Measurements from ENCODE around the gene IFFO2. TPM values are rescaled to one million over a fixed set of nuclear protein-coding genes. Genes with fewer than 3 reads are reported as not detected.

Gene IFFO2
- total and polyA plus RNA-seq, 10 of the 15 experiments (the other 5 are each of a cell fraction or from before 2014, with no cell fraction given), result 1.2 to 18.4 (median 6.7) TPM

DNA sequence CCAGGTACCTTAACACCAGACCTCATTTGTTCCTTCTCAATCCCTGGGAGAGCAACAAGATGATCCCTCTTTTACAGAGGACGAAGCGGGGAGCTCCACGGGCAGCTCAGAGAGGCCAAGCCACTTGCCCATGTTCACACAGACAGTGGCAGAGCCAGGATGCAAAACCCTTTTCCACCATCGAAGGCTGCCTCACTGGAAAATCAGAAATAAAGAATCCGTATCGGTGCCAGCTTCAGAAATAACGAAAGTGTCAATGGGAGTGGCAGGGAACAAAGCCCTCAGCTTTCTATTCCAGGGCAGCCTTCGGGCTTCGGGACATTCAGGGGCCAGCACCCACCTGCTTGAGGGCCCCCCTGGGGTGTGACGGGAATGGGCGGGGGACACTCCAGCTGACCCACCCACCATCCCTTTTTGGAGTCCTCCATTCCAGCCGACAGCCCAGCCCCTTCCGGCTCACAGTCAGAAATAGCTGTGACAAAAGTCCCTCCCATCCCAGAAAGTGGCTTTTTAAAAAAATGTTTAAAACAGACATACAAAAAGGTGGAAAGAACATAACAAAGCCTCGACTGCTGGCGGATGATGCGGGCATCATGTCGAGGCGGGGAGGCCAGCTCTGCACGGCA, 6.0 kb downstream of the IFFO2 start (continued):
- TF ChIP-seq SKIL (IDR thresholded peaks at IDR 0.05; ENCODE audit: low read depth, poor library complexity, severe bottlenecking) (no peak), NFIC (IDR thresholded peaks at IDR 0.05; ENCODE audit: low read depth, low read length) (no peak), POLR2A (IDR thresholded peaks at IDR 0.05; ENCODE audit: low read depth, low read length) (peak; percentile 16), CHD2 (IDR thresholded peaks at IDR 0.05; ENCODE audit: borderline replicate concordance, low read depth, low read length) (no peak), ESRRA (IDR thresholded peaks at IDR 0.05; ENCODE audit: low read length) (no peak), ZNF687 (IDR thresholded peaks at IDR 0.05) (peak; percentile 60; the same call in 1 of the 2 replicates), MEF2A (IDR thresholded peaks at IDR 0.05; ENCODE audit: insufficient read depth, low read depth, low read length) (no peak), SMAD5 (IDR thresholded peaks at IDR 0.05; ENCODE audit: low read depth) (no peak), CHD1 (IDR thresholded peaks at IDR 0.05; ENCODE audit: low read depth, low read length) (no peak), SUPT20H (IDR thresholded peaks at IDR 0.05; ENCODE audit: borderline replicate concordance, control insufficient read depth, low read depth, low read length) (no peak), NRF1 (conservative IDR thresholded peaks at IDR 0.05; ENCODE audit: low read depth, low read length) (no peak)
- TF ChIP-seq, protein P1, sequence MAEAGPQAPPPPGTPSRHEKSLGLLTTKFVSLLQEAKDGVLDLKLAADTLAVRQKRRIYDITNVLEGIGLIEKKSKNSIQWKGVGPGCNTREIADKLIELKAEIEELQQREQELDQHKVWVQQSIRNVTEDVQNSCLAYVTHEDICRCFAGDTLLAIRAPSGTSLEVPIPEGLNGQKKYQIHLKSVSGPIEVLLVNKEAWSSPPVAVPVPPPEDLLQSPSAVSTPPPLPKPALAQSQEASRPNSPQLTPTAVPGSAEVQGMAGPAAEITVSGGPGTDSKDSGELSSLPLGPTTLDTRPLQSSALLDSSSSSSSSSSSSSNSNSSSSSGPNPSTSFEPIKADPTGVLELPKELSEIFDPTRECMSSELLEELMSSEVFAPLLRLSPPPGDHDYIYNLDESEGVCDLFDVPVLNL (IDR thresholded peaks at IDR 0.05; ENCODE audit: low read depth, low read length), result no peak
- TF ChIP-seq, protein P2, sequence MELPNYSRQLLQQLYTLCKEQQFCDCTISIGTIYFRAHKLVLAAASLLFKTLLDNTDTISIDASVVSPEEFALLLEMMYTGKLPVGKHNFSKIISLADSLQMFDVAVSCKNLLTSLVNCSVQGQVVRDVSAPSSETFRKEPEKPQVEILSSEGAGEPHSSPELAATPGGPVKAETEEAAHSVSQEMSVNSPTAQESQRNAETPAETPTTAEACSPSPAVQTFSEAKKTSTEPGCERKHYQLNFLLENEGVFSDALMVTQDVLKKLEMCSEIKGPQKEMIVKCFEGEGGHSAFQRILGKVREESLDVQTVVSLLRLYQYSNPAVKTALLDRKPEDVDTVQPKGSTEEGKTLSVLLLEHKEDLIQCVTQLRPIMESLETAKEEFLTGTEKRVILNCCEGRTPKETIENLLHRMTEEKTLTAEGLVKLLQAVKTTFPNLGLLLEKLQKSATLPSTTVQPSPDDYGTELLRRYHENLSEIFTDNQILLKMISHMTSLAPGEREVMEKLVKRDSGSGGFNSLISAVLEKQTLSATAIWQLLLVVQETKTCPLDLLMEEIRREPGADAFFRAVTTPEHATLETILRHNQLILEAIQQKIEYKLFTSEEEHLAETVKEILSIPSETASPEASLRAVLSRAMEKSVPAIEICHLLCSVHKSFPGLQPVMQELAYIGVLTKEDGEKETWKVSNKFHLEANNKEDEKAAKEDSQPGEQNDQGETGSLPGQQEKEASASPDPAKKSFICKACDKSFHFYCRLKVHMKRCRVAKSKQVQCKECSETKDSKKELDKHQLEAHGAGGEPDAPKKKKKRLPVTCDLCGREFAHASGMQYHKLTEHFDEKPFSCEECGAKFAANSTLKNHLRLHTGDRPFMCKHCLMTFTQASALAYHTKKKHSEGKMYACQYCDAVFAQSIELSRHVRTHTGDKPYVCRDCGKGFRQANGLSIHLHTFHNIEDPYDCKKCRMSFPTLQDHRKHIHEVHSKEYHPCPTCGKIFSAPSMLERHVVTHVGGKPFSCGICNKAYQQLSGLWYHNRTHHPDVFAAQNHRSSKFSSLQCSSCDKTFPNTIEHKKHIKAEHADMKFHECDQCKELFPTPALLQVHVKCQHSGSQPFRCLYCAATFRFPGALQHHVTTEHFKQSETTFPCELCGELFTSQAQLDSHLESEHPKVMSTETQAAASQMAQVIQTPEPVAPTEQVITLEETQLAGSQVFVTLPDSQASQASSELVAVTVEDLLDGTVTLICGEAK (IDR thresholded peaks at IDR 0.05; ENCODE audit: borderline replicate concordance), result no peak
- TF ChIP-seq, protein P3, sequence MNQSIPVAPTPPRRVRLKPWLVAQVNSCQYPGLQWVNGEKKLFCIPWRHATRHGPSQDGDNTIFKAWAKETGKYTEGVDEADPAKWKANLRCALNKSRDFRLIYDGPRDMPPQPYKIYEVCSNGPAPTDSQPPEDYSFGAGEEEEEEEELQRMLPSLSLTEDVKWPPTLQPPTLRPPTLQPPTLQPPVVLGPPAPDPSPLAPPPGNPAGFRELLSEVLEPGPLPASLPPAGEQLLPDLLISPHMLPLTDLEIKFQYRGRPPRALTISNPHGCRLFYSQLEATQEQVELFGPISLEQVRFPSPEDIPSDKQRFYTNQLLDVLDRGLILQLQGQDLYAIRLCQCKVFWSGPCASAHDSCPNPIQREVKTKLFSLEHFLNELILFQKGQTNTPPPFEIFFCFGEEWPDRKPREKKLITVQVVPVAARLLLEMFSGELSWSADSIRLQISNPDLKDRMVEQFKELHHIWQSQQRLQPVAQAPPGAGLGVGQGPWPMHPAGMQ (IDR thresholded peaks at IDR 0.05; ENCODE audit: borderline replicate concordance), result no peak
- TF ChIP-seq, protein P4, sequence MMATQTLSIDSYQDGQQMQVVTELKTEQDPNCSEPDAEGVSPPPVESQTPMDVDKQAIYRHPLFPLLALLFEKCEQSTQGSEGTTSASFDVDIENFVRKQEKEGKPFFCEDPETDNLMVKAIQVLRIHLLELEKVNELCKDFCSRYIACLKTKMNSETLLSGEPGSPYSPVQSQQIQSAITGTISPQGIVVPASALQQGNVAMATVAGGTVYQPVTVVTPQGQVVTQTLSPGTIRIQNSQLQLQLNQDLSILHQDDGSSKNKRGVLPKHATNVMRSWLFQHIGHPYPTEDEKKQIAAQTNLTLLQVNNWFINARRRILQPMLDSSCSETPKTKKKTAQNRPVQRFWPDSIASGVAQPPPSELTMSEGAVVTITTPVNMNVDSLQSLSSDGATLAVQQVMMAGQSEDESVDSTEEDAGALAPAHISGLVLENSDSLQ (IDR thresholded peaks at IDR 0.05), result peak; percentile 13; the same call in 1 of the 2 replicates

Measured in GM12878 (cell line).